CD14-positive monocyte (primary cell): ENCODE results near the gene USP27X. TPM values are rescaled to one million over a fixed set of nuclear protein-coding genes. Genes with fewer than 3 reads are reported as not detected.
A peak's percentile ranks its signal among the peaks of the same experiment; 100 is the strongest.

Source experiments
- DNase-seq, 3 donors: peaks; one replicate each; pipeline ENCODE4 v3.0.0-alpha.2; 2011 to 2022
- H2AFZ ChIP-seq: 2 replicates; pipeline ENCODE4 v1.6.0; 2012; ENCODE audit warnings: mild to moderate bottlenecking, low read depth, low read length, inconsistent platforms; ENCODE audit not compliant: insufficient read depth, poor library complexity, severe bottlenecking
- H3K27ac ChIP-seq, 2 donors: 1 replicate in 1 of 2; 2 replicates in 1 of 2; pipeline ENCODE4 v1.5.1; 2012 to 2013; ENCODE audit warnings: low read length in 2 of 2, control low read depth in 1 of 2, inconsistent platforms in 1 of 2, low read depth in 1 of 2, mild to moderate bottlenecking in 1 of 2
- H3K27me3 ChIP-seq, 2 donors: one replicate each; pipeline versions ENCODE4 v1.6.0 to v1.6.1; 2011 to 2013; ENCODE audit warnings: low read length in 2 of 2; ENCODE audit not compliant: control insufficient read depth in 2 of 2, insufficient read depth in 2 of 2
- H3K36me3 ChIP-seq, 2 donors: replicated peaks in 1 of 2; 1 replicate in 1 of 2; 2 replicates in 1 of 2; pipeline versions ENCODE4 v1.5.1 to v1.6.1; 2012 to 2013; ENCODE audit warnings: low read length in 2 of 2, control low read depth in 1 of 2, inconsistent platforms in 1 of 2, mild to moderate bottlenecking in 1 of 2; ENCODE audit not compliant: insufficient read depth in 2 of 2, control insufficient read depth in 1 of 2
- H3K4me1 ChIP-seq, 2 donors: 1 replicate in 1 of 2; 2 replicates in 1 of 2; pipeline versions ENCODE4 v1.5.1 to v1.6.1; 2012 to 2013; ENCODE audit warnings: low read length in 2 of 2, control low read depth in 1 of 2, inconsistent platforms in 1 of 2, mild to moderate bottlenecking in 1 of 2, moderate library complexity in 1 of 2; ENCODE audit not compliant: insufficient read depth in 2 of 2, control insufficient read depth in 1 of 2
- H3K4me2 ChIP-seq: replicated peaks from 2 replicates; pipeline ENCODE3; 2012; ENCODE audit warnings: low read length, moderate library complexity, mild to moderate bottlenecking; ENCODE audit not compliant: poor library complexity, severe bottlenecking; ENCODE audit errors: extremely low read depth
- H3K4me3 ChIP-seq, 3 experiments: fragments of 200-600 bp in 1 of 3; sonication (generic) in 1 of 3; replicated peaks in 1 of 3; 1 replicate in 2 of 3; 2 replicates in 1 of 3; pipeline ENCODE4 v1.5.1; 2011 to 2013; ENCODE audit warnings: low read length in 3 of 3, mild to moderate bottlenecking in 3 of 3, control low read depth in 2 of 3, low read depth in 2 of 3, inconsistent platforms in 1 of 3, moderate library complexity in 1 of 3
- H3K79me2 ChIP-seq: 2 replicates; pipeline ENCODE4 v1.6.0; 2012; ENCODE audit warnings: mild to moderate bottlenecking, control low read depth, inconsistent platforms, low read length, moderate library complexity; ENCODE audit not compliant: insufficient read depth
- H3K9ac ChIP-seq: 2 replicates; pipeline ENCODE4 v1.6.0; 2017; ENCODE audit warnings: low read length, mild to moderate bottlenecking; ENCODE audit not compliant: insufficient read depth, poor library complexity, severe bottlenecking
- H3K9me3 ChIP-seq, 2 donors: replicated peaks in 1 of 2; 1 replicate in 1 of 2; 2 replicates in 1 of 2; pipeline versions ENCODE4 v1.5.1 to v1.6.1; 2012 to 2013; ENCODE audit warnings: low read length in 2 of 2, control low read depth in 1 of 2; ENCODE audit not compliant: control insufficient read depth in 1 of 2, insufficient read depth in 1 of 2
- H4K20me1 ChIP-seq: 2 replicates; pipeline ENCODE4 v1.6.0; 2012; ENCODE audit warnings: mild to moderate bottlenecking, low read length, control low read depth, moderate library complexity; ENCODE audit not compliant: insufficient read depth
- H3K27ac Mint-ChIP-seq, 7 donors: one replicate each; pipeline ENCODE4 v1.8.0; 2020; ENCODE audit warnings: mild to moderate bottlenecking in 7 of 7, mixed read lengths in 7 of 7, moderate library complexity in 6 of 7, inconsistent platforms in 2 of 7
- H3K27me3 Mint-ChIP-seq, 3 donors: one replicate each; pipeline ENCODE4 v1.8.0; 2021 to 2022; ENCODE audit warnings: low read depth in 3 of 3, mild to moderate bottlenecking in 3 of 3, mixed read lengths in 3 of 3, moderate library complexity in 3 of 3, inconsistent platforms in 1 of 3
- H3K36me3 Mint-ChIP-seq, 2 donors: one replicate each; pipeline ENCODE4 v1.8.0; 2020; ENCODE audit warnings: mixed read lengths in 2 of 2, inconsistent platforms in 1 of 2, mild to moderate bottlenecking in 1 of 2
- H3K4me1 Mint-ChIP-seq: one replicate; pipeline ENCODE4 v1.8.0; 2020; ENCODE audit warnings: mild to moderate bottlenecking, mixed read lengths
- H3K4me3 Mint-ChIP-seq, 2 donors: one replicate each; pipeline ENCODE4 v1.8.0; 2020; ENCODE audit warnings: mild to moderate bottlenecking in 2 of 2, mixed read lengths in 2 of 2, moderate library complexity in 1 of 2
- H3K9me3 Mint-ChIP-seq, 7 donors: one replicate each; pipeline ENCODE4 v1.8.0; 2020 to 2022; ENCODE audit warnings: mixed read lengths in 7 of 7, mild to moderate bottlenecking in 6 of 7, moderate library complexity in 6 of 7, inconsistent platforms in 2 of 7
- CTCF ChIP-seq: fragments of 200-600 bp; IDR thresholded peaks from one replicate; pipeline ENCODE4 v1.8.0; 2022; ENCODE audit warnings: antibody characterized with exemption, mild to moderate bottlenecking
- WGBS: methylation state at CpG from one replicate; pipeline ENCODE4 v1.1.5; 2013; ENCODE audit warnings: missing lambda C conversion rate; ENCODE audit not compliant: insufficient coverage; 5-methylcytosine and 5-hydroxymethylcytosine counted together
- intact Hi-C, 2 donors: fragments of 100-400 bp; cut with micrococcal nuclease; formaldehyde crosslinking; loops; one replicate each; pipeline versions ENCODE4 v1.15.0 to v1.15.1; 2023
- polyA plus RNA-seq, 3 donors: library from polyadenylated mRNA; depleted of rRNA in 1 of 3; unstranded in 2 of 3; stranded (reverse) in 1 of 3; fragments of 300-500 nt in 2 of 3; fragments of >200 nt in 1 of 3; fragmentation: Illumina TruSeq in 2 of 3; gene quantifications; 1 replicate in 2 of 3; 2 replicates in 1 of 3; pipeline ENCODE4 v1.2.3, GENCODE V29; 2012 to 2021

The USP27X gene
- polyA plus RNA-seq, 3 donors = 0.16 to 0.97 (median 0.23) TPM

- Histone ChIP-seq H2AFZ (no peak overlapping the region), H3K27ac (no peak overlapping the region), H3K27me3 (no peaks in the 10 kb centered on the region), H4K20me1 (no peaks in the 10 kb centered on the region), H3K9ac (no peak overlapping the region), H3K9me3 (no peaks in the 10 kb centered on the region), H3K79me2 (no peaks in the 10 kb centered on the region), H3K36me3 (no peaks in the 10 kb centered on the region), H3K4me3 (no peak overlapping the region), H3K4me2 (no peak overlapping the region), H3K4me1 (no peaks in the 10 kb centered on the region)
- Mint-ChIP-seq H3K4me1 (no peaks in the 10 kb centered on the region), H3K4me3 (no peak overlapping the region), H3K9me3 (peaks cover 0 to 3% (median 0%) of the 10 kb centered on the region in 7 donors), H3K27ac (no peak overlapping the region), H3K27me3 (peaks cover 0 to 2% (median 1%) of the 10 kb centered on the region in 3 donors), H3K36me3 (no peaks in the 10 kb centered on the region)
- TF ChIP-seq CTCF = no peak
- intact Hi-C loops = no loop called here
- no peak for DNase-seq
Measured at GRCh38 chrX:49862093-49862492, 17.2 kb upstream of the USP27X start.

GRCh38 chrX:49868739-49869138 lies 10.5 kb upstream of the USP27X start:
- no peaks in the 10 kb centered on the region for H3K4me1 Mint-ChIP-seq
- no peak for TF ChIP-seq CTCF

More at GRCh38 chrX:49868739-49869138, 10.5 kb upstream of the USP27X start:
- no peaks in the 10 kb centered on the region for H3K4me1 ChIP-seq
- no peak for DNase-seq
- no peak overlapping the region for H3K4me3 ChIP-seq
- Mint-ChIP-seq H3K9me3 (no peaks in the 10 kb centered on the region), H3K4me3 (no peak overlapping the region), H3K36me3 (no peaks in the 10 kb centered on the region), H3K27ac (peak overlapping the region in 1 of 7 donors; percentile 32), H3K27me3 (peaks cover 0 to 14% (median 5%) of the 10 kb centered on the region in 3 donors)
- no peak overlapping the region for H3K27ac ChIP-seq
- no peak overlapping the region for H3K9ac ChIP-seq
- no CpG with 5 or more reads among the region's 1 CpG for WGBS
- H3K27me3 ChIP-seq = no peaks in the 10 kb centered on the region
- intact Hi-C loops = no loop called here
- no peak overlapping the region for H2AFZ ChIP-seq
- H3K9me3 ChIP-seq = no peaks in the 10 kb centered on the region
- no peaks in the 10 kb centered on the region for H3K79me2 ChIP-seq
- H3K4me2 ChIP-seq = no peak overlapping the region
- H3K36me3 ChIP-seq = no peaks in the 10 kb centered on the region
- H4K20me1 ChIP-seq = no peaks in the 10 kb centered on the region
